Thyroid gland (tissue), 4 donors: Measurements from ENCODE around the gene NNT.

Experiments used
- CTCF ChIP-seq, 6 experiments: fragments of 200-600 bp in 3 of 6; fragments of 450-650 bp in 3 of 6; sonication (generic) in 3 of 6; IDR thresholded peaks; one replicate each; pipeline ENCODE4 v1.5.1; 2016 to 2019; ENCODE audit warnings: antibody characterized with exemption in 6 of 6, mild to moderate bottlenecking in 2 of 6, inconsistent platforms in 1 of 6, moderate library complexity in 1 of 6
- POLR2A ChIP-seq, 2 donors: fragments of 450-650 bp; IDR thresholded peaks; one replicate each; pipeline ENCODE4 v1.6.1; 2017; ENCODE audit warnings: antibody characterized with exemption in 2 of 2, mild to moderate bottlenecking in 2 of 2, moderate library complexity in 1 of 2

DNA sequence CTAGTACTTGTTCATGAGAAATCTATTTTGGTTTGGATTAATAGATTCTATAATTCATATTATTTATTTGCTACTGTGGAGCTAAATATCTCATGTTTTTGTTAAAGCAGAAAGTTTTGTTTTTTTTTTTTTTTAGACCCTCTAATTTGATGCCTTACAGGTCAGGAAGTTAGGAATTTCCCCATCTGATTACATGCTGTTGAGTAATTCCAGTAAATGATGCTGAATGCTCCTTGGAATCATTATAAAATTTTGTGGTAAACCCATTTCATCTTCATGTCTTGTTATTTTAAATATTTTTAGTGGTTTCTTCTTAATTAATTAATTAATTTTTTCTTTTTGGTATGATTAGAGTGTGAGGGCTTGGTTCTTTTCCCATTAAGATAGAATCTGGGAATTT lies 35.6 kb downstream of the NNT start:
- TF ChIP-seq CTCF (IDR thresholded peaks at IDR 0.05) (no peak), POLR2A (IDR thresholded peaks at IDR 0.05) (no peak)
